ENCODE measurements around the gene WFDC12.

DNA sequence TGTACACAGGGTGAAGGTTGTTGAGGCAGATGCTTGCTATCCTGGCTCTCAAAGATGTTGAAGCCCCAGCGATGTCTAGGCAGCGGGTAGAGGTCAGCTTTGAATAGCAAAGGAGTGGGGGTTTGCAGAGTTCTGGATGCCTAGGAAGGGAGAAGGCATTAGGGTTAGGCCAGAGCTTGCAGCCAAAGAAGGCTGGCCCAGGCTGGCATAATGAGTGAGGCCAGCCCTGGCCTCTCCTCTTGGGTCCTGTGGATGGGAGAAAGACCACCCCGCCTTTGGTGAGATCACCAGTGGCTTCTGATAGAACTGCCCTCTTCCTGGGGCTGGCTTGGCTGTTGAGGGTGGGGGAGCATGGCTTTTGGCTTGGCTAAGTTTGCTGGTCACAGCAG lies 8.9 kb downstream of the WFDC12 start:
- TF ChIP-seq BHLHE40 (IDR thresholded peaks at IDR 0.05; ENCODE audit: borderline replicate concordance) (no peak), FOXM1 (IDR thresholded peaks at IDR 0.05; ENCODE audit: borderline replicate concordance) (no peak), SUZ12 (IDR thresholded peaks at IDR 0.05) (no peak), SP1 (IDR thresholded peaks at IDR 0.05) (no peak), ARNT (IDR thresholded peaks at IDR 0.05) (no peak), FOXK2 (IDR thresholded peaks at IDR 0.05) (no peak), LEF1 (IDR thresholded peaks at IDR 0.05; ENCODE audit: borderline replicate concordance) (no peak), L3MBTL2 (conservative IDR thresholded peaks at IDR 0.05) (no peak), ELF4 (IDR thresholded peaks at IDR 0.05) (no peak), FOXA1 (IDR thresholded peaks at IDR 0.05) (no peak), HDGF (IDR thresholded peaks at IDR 0.05; ENCODE audit: borderline replicate concordance) (no peak), TARDBP (IDR thresholded peaks at IDR 0.05) (no peak), ZNF384 (IDR thresholded peaks at IDR 0.05) (no peak)
- TF ChIP-seq, protein P1, sequence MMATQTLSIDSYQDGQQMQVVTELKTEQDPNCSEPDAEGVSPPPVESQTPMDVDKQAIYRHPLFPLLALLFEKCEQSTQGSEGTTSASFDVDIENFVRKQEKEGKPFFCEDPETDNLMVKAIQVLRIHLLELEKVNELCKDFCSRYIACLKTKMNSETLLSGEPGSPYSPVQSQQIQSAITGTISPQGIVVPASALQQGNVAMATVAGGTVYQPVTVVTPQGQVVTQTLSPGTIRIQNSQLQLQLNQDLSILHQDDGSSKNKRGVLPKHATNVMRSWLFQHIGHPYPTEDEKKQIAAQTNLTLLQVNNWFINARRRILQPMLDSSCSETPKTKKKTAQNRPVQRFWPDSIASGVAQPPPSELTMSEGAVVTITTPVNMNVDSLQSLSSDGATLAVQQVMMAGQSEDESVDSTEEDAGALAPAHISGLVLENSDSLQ (IDR thresholded peaks at IDR 0.05): no peak

All from HEK293T (cell line).